ENCODE data around the gene MAP2K4. TPM values are rescaled to one million over a fixed set of nuclear protein-coding genes. Genes with fewer than 3 reads are reported as not detected.
A peak's percentile ranks its signal among the peaks of the same experiment; 100 is the strongest.
"Not testable (repeated sequence)": the region's sequence is repeated elsewhere in the genome, so short reads cannot be mapped to it uniquely, and the experiment has no call there.

The MAP2K4 gene
- total RNA-seq, result 10 to 100 TPM; 26.0 to 27.3 TPM

DNA sequence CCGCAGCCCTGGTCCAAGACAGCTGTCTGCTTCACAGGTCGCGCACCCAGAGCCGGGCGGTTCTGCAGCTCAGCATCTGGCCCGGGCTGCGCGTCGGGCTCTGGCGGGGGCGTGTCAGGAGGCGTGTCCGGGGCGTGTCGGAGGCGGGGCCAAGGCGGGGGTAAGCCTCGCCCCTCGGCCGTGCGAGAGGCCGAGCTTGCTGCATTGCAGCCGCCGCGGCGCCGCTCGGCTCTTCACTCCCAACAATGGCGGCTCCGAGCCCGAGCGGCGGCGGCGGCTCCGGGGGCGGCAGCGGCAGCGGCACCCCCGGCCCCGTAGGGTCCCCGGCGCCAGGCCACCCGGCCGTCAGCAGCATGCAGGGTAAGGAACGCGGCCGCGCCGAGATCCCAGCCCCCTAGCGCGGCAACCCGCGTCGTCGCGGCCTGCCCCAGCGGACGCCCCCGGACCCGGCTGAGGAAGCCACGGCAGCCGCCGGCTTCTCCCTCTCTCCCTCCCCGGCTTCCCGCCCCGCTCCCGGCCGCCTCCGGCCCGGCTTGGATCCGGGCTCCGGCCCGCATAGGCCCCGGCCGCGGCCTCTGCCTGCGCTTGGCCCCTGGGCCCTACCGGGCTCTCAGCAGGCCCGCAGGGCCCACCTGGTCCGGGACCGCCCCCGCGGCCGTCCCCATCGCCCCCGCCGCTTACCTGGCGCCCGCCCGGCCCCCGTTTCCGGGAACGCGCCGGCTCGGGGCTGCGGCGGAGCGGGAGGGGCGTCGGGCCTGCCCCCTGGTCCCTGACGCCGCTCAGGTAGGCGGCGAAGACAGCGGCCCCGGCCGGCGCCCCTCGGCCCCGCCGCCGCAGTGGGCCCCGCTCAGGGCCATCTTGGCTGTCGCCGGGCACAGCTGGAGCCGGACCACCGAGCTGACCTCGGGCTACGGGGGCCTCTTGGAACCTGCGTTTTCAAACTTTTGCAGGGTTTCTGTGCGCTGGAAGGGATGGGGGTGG, at the start of gene MAP2K4:
MAP2K4 (plus strand) TSS at position 236 of the 981 bp plus-strand sequence; CDS start at position 246, 10 bp downstream.
- Mint-ChIP-seq H3K27ac (peak within 1 kb of the TSS; percentile 85), H3K9me3 (no peaks in the 10 kb centered on the region), H3K4me3 (peak within 1 kb of the TSS; percentile 75), H3K36me3 (ENCODE audit: low read depth) (peaks cover under 1% of the 10 kb centered on the region), H3K4me1 (peaks cover 34% of the 10 kb centered on the region), H3K27me3 (peaks cover 5% of the 10 kb centered on the region)
- peak; percentile 90 for DNase-seq
- POLR2A ChIA-PET, result interaction anchor here (0.6 to 1.8 kb wide), 2 partner anchors 24 to 32 kb away, joined by 3 to 15 read pairs; partner anchors contain the start of gene ZNF18
- CTCF ChIA-PET, result interaction anchor here (1.6 kb wide), 1 partner anchor 24 kb away, joined by 6 read pairs; the partner anchor contains the start of gene ZNF18

DNA sequence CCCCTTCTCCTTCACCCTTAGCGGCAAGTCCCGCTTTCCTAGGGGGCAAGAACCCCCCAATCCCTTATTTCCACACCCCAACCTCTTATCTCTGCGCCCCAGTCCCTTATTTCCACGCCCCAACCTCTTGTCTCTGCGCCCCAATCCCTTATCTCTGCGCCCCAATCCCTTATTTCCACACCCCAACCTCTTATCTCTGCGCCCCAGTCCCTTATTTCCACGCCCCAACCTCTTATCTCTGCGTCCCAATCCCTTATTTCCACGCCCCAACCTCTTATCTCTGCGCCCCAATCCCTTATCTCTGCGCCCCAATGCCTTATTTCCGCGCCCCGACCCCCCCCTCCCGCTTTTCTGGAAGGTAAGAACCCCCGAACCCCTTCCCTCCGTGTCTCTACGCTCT, 47.9 kb upstream of the MAP2K4 start:
- H3K27ac Mint-ChIP-seq, H3K4me3 Mint-ChIP-seq, H3K4me1 Mint-ChIP-seq, H3K27me3 Mint-ChIP-seq, DNase-seq, POLR2A ChIA-PET, CTCF ChIA-PET: not testable (repeated sequence)
- Mint-ChIP-seq H3K9me3 (peaks cover 10% of the 10 kb centered on the region), H3K36me3 (ENCODE audit: low read depth) (peaks cover 20% of the 10 kb centered on the region)

DNA sequence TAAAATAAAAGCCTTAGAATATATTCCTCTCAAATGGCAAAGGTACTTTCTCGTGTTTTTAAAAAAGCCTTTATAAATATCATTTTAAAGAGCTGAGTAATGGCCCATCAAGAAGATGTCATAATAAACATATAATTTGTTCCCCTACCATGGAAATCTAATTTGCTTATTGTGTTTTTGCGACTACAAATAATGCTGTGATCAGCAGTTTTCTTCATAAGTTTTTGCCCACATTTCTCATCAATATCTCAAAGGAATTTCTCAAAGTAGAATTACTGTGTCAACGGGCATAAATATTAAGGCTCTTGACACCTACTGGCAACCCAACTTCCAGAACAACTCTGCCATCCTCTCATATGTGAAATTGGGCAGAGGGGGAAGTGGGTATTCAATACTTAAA, 40.9 kb upstream of the MAP2K4 start:
- no peaks in the 10 kb centered on the region for H3K9me3 Mint-ChIP-seq
- no peak overlapping the region for H3K4me3 Mint-ChIP-seq
- H3K4me1 Mint-ChIP-seq, result no peaks in the 10 kb centered on the region
- no peak overlapping the region for H3K27ac Mint-ChIP-seq
- no peak for DNase-seq
- ChIA-PET CTCF (no interaction called here), POLR2A (interaction anchor here (1.0 kb wide), 1 partner anchor 18 kb away, joined by 3 read pairs; the partner anchor contains the start of gene ZNF18)
- H3K36me3 Mint-ChIP-seq (ENCODE audit: low read depth), result peaks cover 54% of the 10 kb centered on the region
- no peaks in the 10 kb centered on the region for H3K27me3 Mint-ChIP-seq

DNA sequence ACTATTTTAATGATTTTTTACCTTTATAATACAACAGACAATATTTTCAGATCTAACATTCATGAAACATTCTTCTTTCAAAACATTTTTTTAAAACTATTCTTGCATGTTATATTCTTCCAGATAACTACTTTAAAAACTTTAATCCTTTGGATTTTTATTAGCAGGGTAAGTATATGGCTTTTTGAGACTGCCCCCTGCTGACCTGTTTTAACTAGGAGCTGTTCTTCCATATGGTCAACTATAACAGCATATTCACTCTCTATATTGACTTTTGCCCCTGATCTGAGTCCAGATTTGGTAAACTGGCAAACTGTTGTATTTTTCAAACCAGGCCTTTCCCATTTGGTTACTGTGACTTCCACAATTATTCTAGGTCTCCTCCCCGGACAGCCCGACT, 39.9 kb upstream of the MAP2K4 start:
- H3K4me3 Mint-ChIP-seq, result no peak overlapping the region
- no peak overlapping the region for H3K27ac Mint-ChIP-seq
- H3K36me3 Mint-ChIP-seq (ENCODE audit: low read depth), result peaks cover 51% of the 10 kb centered on the region
- ChIA-PET CTCF (no interaction called here), POLR2A (no interaction called here)
- no peaks in the 10 kb centered on the region for H3K27me3 Mint-ChIP-seq
- H3K4me1 Mint-ChIP-seq, result no peaks in the 10 kb centered on the region
- no peak for DNase-seq
- H3K9me3 Mint-ChIP-seq, result no peaks in the 10 kb centered on the region

DNA sequence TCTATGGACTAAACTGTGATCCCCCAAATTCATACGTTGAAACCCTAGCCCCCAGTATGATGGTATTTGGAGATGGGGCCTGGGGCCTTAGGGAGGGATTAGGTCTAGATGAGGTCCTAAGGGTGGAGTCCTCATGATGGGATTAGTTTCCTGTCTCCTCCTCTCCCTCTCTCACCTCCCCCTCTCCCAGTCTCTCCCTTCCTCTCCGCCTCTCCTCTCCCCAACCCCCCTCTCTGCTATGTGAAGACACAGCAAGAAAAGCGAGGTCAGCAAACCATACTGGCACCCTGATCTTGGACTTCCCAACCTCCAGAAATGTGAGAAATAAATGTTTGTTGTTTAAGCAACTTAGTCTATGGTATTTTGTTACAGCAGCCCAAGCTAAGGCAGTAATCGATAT, 38.8 kb upstream of the MAP2K4 start:
- H3K4me3 Mint-ChIP-seq, result no peak overlapping the region
- no peak for DNase-seq
- no peaks in the 10 kb centered on the region for H3K27me3 Mint-ChIP-seq
- H3K36me3 Mint-ChIP-seq (ENCODE audit: low read depth), result peaks cover 47% of the 10 kb centered on the region
- POLR2A ChIA-PET, result no interaction called here
- CTCF ChIA-PET, result interaction anchor here (0.6 kb wide), 1 partner anchor 394 kb away, joined by 3 read pairs; no protein-coding TSS in a partner anchor
- no peaks in the 10 kb centered on the region for H3K4me1 Mint-ChIP-seq
- no peaks in the 10 kb centered on the region for H3K9me3 Mint-ChIP-seq
- H3K27ac Mint-ChIP-seq, result no peak overlapping the region

DNA sequence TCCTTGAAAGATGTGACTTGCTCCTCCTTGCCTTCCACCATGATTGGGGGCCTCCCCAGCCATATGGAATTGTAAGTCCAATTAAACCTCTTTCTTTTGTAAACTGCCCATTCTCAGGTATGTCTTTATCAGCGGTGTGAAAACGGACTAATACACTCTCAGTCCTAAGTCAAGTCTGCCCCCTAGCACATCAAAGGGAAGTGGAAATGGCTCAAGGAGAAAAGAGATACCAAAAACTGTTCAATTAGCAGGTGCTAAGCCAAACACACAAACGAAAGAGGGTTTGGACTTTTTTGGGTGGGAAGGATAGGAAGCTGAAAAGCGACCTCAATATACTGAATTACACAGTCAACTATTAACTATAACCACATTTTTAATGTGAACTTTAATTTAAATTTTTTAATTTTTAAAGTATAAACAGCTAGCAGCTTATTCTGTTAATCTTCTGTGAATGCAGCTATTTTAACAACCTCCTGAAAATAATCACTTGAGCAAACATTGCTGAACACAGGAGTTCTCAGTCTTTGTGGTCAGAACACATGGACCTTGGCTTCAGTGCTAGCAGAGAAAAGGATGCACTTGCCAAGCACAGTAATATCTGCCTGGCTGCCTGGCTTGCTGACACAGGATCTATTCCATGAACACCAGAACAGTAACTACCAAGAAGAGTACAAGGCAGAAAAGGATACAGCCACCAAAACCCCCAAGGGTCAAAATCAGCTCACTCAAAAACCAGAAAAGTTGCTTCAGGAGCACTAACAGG, 34.3 kb upstream of the MAP2K4 start:
- Mint-ChIP-seq H3K4me1 (peaks cover 2% of the 10 kb centered on the region), H3K9me3 (no peaks in the 10 kb centered on the region)
- CTCF ChIA-PET, result no interaction called here

DNA sequence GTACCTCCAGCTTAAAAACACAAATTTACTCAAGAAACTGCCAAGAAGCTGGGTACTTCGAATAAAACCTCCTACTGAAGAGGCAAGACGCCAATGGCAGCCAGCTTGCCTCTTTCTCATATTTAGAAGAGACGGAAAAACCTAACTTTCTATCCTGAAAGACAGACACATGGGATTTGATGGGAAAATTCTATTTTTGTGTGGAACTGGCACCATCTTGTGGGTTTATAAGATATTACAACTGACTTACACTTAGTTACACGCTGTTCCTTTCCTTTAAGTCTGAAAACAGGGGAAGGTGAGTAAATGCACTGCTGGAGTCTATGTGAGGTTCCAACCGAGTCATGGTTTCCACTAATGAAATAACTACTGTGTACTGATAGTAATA, 33.7 kb upstream of the MAP2K4 start:
- Mint-ChIP-seq H3K4me1 (peaks cover 2% of the 10 kb centered on the region), H3K4me3 (no peak overlapping the region)
- POLR2A ChIA-PET, result interaction anchor here (2.0 kb wide), 1 partner anchor 10 kb away, joined by 6 read pairs; the partner anchor contains the start of gene ZNF18

More for the DNA sequence above, 34.3 kb upstream of the MAP2K4 start:
- no peak overlapping the region for H3K4me3 Mint-ChIP-seq
- POLR2A ChIA-PET, result interaction anchor here (2.0 kb wide), 1 partner anchor 11 kb away, joined by 6 read pairs; the partner anchor contains the start of gene ZNF18
- no peak overlapping the region for H3K27ac Mint-ChIP-seq
- no peak for DNase-seq
- H3K36me3 Mint-ChIP-seq (ENCODE audit: low read depth), result peaks cover 47% of the 10 kb centered on the region
- H3K27me3 Mint-ChIP-seq, result no peaks in the 10 kb centered on the region

DNA sequence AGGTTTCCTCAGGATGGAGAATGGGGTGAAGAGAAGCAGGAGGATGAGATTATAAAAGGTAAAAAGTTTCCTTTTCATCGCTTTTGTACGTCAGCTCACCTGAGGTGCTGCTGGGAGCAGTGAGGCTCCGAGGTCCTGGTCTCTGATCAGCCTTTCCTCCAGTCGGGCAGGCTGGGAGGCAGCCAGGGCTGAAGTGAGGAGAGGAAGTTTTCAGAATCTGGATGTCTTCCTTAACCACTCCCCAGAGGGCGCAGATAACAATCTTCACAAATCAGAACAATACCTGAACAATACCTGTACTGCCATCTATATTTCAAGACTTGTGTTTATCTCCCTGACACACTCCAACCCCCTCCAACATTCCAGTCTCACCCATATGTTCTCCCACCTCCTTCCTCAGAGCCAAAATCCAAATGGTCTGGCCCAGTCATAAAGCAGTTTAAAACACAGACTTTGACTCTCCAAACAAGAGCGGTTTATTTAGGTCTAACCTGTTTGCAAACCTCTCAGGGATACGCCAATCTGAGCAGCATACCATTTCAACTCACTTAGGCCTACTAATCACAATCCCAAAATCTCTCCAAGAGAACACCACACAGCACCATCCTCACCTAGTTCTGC, 30.2 kb upstream of the MAP2K4 start:
- Mint-ChIP-seq H3K36me3 (ENCODE audit: low read depth) (peaks cover 38% of the 10 kb centered on the region), H3K4me3 (no peak overlapping the region), H3K4me1 (peaks cover 4% of the 10 kb centered on the region), H3K27me3 (no peaks in the 10 kb centered on the region), H3K9me3 (no peaks in the 10 kb centered on the region), H3K27ac (no peak overlapping the region)
- ChIA-PET POLR2A (no interaction called here), CTCF (no interaction called here)
- DNase-seq, result no peak

More for the DNA sequence above, 33.7 kb upstream of the MAP2K4 start:
- peaks cover 46% of the 10 kb centered on the region for H3K36me3 Mint-ChIP-seq (ENCODE audit: low read depth)
- DNase-seq, result no peak
- no peaks in the 10 kb centered on the region for H3K27me3 Mint-ChIP-seq
- H3K27ac Mint-ChIP-seq, result no peak overlapping the region
- CTCF ChIA-PET, result no interaction called here
- H3K9me3 Mint-ChIP-seq, result no peaks in the 10 kb centered on the region

DNA sequence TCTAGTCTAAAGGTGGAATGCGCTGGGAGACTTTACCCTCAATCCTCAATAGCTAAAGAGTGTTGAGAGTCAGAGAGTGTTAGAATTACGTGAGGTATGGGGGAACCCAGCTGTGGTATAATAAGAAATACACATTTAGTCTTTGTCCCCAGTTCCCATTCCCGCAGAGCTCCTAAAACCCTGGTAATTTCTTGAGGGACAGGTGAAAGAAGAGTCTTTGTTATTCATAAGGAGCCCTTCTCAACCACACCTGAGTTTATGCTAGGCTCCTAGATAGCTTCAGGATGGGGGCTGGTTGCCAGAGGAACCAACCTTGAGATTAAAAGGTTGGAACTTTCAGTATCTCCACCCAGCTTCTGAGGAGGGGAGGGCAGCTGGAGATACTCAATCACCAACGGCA, 29.2 kb upstream of the MAP2K4 start:
- H3K27ac Mint-ChIP-seq, result no peak overlapping the region
- CTCF ChIA-PET, result no interaction called here
- POLR2A ChIA-PET, result no interaction called here
- no peak overlapping the region for H3K4me3 Mint-ChIP-seq
- no peaks in the 10 kb centered on the region for H3K9me3 Mint-ChIP-seq
- peaks cover 10% of the 10 kb centered on the region for H3K4me1 Mint-ChIP-seq
- no peaks in the 10 kb centered on the region for H3K27me3 Mint-ChIP-seq
- peaks cover 38% of the 10 kb centered on the region for H3K36me3 Mint-ChIP-seq (ENCODE audit: low read depth)
- no peak for DNase-seq

DNA sequence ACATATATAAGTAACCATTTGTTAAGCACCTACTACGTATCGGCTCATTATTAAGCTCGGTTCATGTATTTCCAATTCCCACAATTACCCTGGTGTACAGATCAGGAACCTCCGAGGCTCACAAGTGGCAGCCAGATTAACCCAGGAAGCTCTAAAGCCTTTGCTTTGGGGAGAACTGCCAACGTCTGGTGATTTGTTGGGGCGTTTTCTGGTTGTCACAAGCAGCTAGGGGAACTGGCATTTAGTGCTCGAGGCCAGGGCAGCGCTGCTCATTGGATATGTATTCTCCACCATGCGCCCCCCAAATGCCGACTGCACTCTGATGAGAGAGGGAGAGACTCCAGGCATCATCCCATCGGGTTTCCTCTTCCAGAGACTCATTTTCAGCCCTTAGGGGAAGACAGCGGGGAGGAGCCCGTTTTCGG, 23.9 kb upstream of the MAP2K4 start:
- POLR2A ChIA-PET, result interaction anchor here (0.6 to 2.0 kb wide), 7 partner anchors 11 to 60 kb away, joined by 3 to 15 read pairs (median 5); partner anchors contain the start of gene MAP2K4
- CTCF ChIA-PET, result interaction anchor here (1.0 to 1.9 kb wide), 4 partner anchors 10 to 30 kb away, joined by 3 to 6 read pairs (median 4); partner anchors contain the start of gene MAP2K4
- peak overlapping the region; percentile 95 for H3K27ac Mint-ChIP-seq
- H3K9me3 Mint-ChIP-seq, result no peaks in the 10 kb centered on the region
- peak; percentile 47 for DNase-seq
- peaks cover 14% of the 10 kb centered on the region for H3K36me3 Mint-ChIP-seq (ENCODE audit: low read depth)
- H3K4me3 Mint-ChIP-seq, result peak overlapping the region; percentile 88
- H3K27me3 Mint-ChIP-seq, result no peaks in the 10 kb centered on the region
- peaks cover 16% of the 10 kb centered on the region for H3K4me1 Mint-ChIP-seq

DNA sequence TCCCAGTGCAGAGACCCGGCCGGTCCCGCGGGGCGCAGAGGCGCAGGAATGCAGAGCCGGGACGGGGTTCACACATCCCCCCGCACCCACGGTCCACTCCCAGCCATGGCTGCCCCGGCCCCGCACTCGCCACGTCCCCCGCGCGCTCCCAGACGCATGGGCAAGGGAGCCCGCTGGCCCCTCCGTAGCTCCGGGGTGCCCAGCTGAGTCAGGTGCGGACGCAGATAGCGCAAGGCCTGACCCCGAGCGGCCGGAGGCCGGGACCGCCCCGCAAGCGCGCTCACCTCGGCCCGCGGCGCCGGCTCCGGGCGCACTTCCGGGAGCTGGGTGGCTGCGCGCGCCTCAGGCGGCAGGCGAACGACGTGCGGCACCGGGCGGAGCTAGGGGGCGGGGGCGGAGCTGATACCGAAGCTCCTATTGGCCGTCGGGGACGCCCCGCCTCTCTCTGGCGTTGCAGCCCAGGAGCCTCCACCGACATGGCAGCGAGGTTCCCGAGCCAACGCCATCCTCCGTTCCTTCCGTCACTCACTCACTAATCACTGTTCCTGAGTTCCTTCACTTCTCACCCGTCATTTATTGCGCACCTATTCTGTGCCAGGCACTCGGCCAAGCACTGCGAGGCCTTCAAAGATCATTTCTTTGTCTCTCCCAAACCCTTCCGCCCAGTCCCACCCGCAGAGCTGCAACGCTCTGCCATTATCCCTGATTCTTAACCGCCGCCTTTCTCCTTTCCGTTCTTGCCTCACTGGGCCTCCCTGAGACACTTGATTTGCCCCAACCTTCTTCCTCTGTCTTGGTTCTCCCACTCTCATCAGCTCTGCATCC, 23.3 kb upstream of the MAP2K4 start, which contains the start of gene ZNF18:
ZNF18 (minus strand) TSS at position 329 of the 825 bp plus-strand sequence. CDS start 4,646 bp downstream, outside the sequence.
- Mint-ChIP-seq H3K27ac (peak within 1 kb of the TSS; percentile 95), H3K4me3 (peak within 1 kb of the TSS; percentile 88), H3K27me3 (no peaks in the 10 kb centered on the region), H3K36me3 (ENCODE audit: low read depth) (peaks cover 13% of the 10 kb centered on the region), H3K4me1 (peaks cover 16% of the 10 kb centered on the region), H3K9me3 (no peaks in the 10 kb centered on the region)
- ChIA-PET POLR2A (interaction anchor here (0.6 to 2.0 kb wide), 9 partner anchors 12 to 59 kb away, joined by 3 to 15 read pairs (median 3); partner anchors contain the start of gene MAP2K4), CTCF (interaction anchor here (1.0 to 1.9 kb wide), 4 partner anchors 9 to 30 kb away, joined by 3 to 6 read pairs (median 4); partner anchors contain the start of gene MAP2K4)
- DNase-seq, result peak; percentile 94
